ENCODE measurements around the gene PRDX1.
"Not testable (repeated sequence)": the region's sequence is repeated elsewhere in the genome, so short reads cannot be mapped to it uniquely, and the experiment has no call there.

Gene PRDX1

DNA sequence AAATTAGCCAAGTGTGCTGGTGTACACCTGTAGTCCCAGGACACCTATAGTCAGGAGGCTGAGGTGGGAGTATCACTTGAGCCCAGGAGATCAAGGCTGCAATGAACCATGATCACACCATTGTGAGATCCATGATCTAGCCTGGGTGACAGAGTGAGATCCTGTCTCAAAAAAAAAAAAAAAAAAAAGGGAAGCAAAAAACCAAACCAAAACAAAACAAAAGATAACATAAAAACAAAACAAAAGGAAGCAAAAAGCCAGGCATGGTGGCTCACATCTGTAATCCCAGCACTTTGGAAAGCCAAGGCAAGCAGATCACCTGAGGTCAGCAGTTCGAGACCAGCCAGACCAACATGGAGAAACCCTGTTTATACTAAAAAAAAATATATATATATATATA lies 19.5 kb upstream of the PRDX1 start:
- H3K4me3 ChIP-seq (ENCODE audit: low read length), result no peak overlapping the region
- TF ChIP-seq, protein P1, sequence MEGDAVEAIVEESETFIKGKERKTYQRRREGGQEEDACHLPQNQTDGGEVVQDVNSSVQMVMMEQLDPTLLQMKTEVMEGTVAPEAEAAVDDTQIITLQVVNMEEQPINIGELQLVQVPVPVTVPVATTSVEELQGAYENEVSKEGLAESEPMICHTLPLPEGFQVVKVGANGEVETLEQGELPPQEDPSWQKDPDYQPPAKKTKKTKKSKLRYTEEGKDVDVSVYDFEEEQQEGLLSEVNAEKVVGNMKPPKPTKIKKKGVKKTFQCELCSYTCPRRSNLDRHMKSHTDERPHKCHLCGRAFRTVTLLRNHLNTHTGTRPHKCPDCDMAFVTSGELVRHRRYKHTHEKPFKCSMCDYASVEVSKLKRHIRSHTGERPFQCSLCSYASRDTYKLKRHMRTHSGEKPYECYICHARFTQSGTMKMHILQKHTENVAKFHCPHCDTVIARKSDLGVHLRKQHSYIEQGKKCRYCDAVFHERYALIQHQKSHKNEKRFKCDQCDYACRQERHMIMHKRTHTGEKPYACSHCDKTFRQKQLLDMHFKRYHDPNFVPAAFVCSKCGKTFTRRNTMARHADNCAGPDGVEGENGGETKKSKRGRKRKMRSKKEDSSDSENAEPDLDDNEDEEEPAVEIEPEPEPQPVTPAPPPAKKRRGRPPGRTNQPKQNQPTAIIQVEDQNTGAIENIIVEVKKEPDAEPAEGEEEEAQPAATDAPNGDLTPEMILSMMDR (IDR thresholded peaks at IDR 0.05; ENCODE audit: insufficient read depth, low read depth, low read length, missing control alignments), result no peak
- DNase-seq (ENCODE audit: low read depth), result no peak

DNA sequence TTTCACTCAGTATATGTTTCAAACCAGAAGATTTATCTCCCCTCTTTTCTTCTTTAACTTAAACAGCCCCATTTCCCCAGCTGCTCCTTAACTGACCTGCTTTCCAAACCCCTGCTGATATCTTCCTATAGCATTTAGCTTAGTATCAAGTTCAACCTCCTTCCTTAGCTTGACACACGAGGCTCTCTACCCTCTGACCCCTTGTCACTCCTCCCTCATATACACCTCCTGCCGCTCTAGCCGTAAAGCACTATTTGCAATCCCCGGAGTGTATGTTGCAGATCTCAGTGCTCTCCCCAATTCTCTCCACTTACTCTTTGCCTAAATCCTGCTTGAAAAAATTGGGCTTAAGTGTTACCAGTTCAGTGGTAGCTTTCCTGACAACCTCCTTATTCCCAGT lies 15.2 kb upstream of the PRDX1 start:
- no peak overlapping the region for H3K4me3 ChIP-seq (ENCODE audit: low read length)
- no peak for DNase-seq (ENCODE audit: low read depth)
- TF ChIP-seq, protein P1 (IDR thresholded peaks at IDR 0.05; ENCODE audit: insufficient read depth, low read depth, low read length, missing control alignments), result no peak

DNA sequence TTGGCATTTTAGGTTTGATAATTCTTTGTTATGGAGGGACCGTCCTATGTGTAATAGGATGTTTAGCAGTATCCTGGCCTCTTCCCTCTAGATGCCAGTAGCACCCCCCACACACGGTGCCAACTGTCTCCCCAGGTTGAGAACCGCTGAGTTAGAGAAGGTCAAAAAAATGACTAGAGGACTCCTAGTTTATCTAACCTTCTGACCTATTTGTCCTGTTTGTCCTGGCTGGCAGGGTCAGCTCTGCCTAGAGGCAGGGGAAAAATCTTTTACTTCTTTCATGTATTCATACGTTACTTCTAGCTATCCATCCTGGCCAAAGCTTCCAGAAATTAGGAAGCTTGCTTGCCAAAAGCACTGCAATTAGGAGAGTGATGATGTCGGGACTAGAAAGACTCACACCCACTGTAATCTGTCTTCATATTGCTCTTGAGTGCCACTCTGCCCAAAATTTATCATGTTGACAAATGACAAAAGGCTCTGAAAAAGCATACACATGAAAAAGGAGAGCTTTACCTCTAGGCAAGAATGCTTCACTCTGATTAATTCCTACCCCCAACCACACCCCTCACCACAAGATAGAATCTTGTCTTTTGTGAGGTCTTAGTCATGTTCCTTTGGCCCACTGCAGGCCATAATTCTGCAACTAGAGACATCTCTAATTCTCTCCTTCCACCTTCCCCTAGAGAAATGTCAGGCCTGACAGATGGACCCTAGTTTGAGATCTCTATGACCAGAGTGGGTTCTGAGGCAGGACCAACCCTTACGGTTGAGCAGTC lies 14.5 kb upstream of the PRDX1 start:
- DNase-seq (ENCODE audit: low read depth), result no peak
- TF ChIP-seq, protein P1 (IDR thresholded peaks at IDR 0.05; ENCODE audit: insufficient read depth, low read depth, low read length, missing control alignments), result no peak
- no peak overlapping the region for H3K4me3 ChIP-seq (ENCODE audit: low read length)

DNA sequence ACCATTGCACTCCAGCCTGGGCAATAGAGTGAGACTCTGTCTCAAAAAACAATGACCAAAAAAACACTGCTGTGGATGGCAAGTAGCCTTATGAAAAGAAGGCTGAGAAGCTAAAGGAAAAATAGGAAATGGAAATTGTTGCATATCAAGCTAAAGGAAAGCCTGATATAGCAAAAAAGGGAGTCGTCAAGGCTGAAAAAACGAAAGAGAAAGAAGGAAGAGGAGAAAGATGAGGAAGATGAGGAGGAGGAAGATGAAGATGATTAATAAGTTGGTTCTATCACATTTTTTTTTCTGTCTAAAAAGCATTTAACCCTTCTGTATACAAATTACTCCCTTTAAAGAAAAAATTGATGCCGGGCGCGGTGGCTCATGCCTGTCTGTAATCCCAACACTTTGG lies 10.2 kb upstream of the PRDX1 start:
- DNase-seq (ENCODE audit: low read depth), result no peak
- no peak overlapping the region for H3K4me3 ChIP-seq (ENCODE audit: low read length)
- TF ChIP-seq, protein P1 (IDR thresholded peaks at IDR 0.05; ENCODE audit: insufficient read depth, low read depth, low read length, missing control alignments), result no peak

DNA sequence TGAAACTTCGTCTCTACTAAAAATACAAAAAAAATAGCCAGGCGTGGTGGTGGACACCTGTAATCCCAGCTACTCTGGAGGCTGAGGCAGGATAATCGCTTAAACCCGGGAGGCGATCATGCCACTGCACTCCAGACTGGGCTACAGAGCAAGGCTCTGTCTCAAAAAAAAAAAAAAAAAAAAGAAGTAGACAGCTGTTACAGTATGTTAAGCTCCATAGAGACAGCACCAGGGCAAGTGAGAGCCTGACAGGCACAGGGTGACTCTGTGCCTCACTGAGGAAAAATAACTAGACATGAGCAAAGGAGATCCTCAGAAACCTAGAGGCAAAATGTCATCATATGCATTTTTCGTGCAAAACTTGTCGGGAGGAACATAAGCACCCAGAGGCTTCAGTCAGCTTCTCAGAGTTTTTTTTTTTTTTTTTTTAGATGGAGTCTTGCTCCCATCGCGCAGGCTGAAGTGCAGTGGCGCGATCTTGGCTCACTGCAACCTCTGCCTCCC lies 9.0 kb upstream of the PRDX1 start:
- DNase-seq (ENCODE audit: low read depth), result no peak
- no peak overlapping the region for H3K4me3 ChIP-seq (ENCODE audit: low read length)
- TF ChIP-seq, protein P1 (IDR thresholded peaks at IDR 0.05; ENCODE audit: insufficient read depth, low read depth, low read length, missing control alignments), result no peak

DNA sequence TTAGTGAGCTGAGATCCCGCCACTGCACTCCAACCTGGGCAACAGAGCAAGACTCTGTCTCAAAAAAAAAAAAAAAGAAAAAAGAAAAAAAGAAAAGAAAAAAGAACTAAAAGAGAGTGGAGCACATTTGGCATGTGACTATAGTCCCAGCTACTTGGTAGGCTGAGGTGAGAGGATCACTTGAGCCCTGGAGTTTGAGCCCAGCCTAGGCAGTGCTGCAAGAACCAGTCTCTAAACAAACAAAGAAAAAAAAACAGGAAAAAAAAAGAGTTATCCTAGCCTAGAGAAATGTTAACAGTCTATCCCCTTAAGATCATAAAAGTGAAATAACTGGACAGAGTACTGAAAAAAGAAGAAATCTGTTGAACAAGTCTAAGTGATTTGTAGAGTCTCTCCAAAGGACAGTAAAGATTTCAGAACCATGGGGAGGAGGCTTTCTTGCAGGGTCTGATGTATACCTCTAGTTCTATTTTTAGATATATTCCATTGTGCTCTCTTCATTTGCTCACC lies 4.5 kb upstream of the PRDX1 start:
- DNase-seq (ENCODE audit: low read depth), result no peak
- no peak overlapping the region for H3K4me3 ChIP-seq (ENCODE audit: low read length)
- TF ChIP-seq, protein P1 (IDR thresholded peaks at IDR 0.05; ENCODE audit: insufficient read depth, low read depth, low read length, missing control alignments), result no peak

DNA sequence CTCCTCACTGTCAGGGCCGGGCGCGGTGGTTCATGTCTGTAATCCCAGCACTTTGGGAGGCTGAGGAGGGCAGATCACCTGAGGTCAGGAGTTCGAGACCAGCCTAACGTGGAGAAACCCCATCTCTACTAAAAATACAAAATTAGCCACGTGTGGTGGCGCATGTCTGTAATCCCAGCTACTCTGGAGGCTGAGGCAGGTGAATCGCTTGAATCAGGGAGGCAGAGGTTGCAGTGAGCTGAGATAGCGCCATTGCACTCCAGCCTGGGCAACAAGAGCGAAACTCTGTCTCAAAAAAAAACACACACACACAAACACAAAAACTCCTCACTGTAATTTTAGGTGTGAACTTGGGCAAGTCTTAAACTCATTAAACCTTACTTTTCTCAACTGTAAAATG lies 2.3 kb upstream of the PRDX1 start:
- not testable (repeated sequence) for H3K4me3 ChIP-seq (ENCODE audit: low read length); DNase-seq (ENCODE audit: low read depth)

DNA sequence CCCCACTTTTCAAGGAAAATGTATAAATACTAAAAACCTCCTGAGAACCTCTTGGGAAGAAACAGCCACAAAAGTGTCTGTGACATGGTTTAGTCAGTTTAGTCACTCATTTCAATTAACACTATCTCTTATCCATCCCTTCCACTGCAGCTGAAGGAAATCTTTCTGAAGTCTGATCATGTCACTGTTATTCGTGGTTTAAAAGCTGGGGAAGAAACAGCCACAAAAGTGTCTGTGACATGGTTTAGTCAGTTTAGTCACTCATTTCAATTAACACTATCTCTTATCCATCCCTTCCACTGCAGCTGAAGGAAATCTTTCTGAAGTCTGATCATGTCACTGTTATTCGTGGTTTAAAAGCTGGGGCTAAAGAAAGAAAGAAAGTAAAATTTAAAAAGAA lies 1.8 kb upstream of the PRDX1 start:
- not testable (repeated sequence) for DNase-seq (ENCODE audit: low read depth); H3K4me3 ChIP-seq (ENCODE audit: low read length)
